Measurements from ENCODE around the gene GRAMD1B. TPM values are rescaled to one million over a fixed set of nuclear protein-coding genes. Genes with fewer than 3 reads are reported as not detected.

The GRAMD1B gene
- polyA plus RNA-seq, 1 donor = 9.5 TPM

DNA sequence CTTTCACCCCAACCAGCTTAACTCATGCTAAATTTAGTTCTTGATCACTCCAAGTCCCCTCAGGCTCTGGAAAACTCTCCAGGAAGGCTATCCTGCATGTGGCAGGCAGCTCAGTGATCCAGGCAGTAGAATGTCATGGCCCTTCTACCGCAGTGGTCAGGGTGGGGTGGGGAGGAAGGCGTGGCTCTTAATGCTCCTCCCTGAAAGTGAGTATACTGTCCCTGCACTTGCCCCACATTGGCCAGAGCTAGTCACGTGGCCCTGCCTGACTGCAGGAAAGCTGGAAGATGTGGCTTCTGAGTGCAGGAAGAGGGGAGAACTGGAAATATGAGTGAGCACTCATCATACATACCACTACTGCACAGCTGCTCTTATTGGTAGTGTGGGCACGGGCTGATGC, 102.1 kb downstream of the GRAMD1B start:
- DNase-seq (ENCODE audit: low read depth) = no peak

- no peak for DNase-seq (ENCODE audit: low read depth)
These were observed 105.3 kb downstream of the GRAMD1B start for GRCh38 chr11:123535401-123535800.

GRCh38 chr11:123536690-123537437, 106.8 kb downstream of the GRAMD1B start:
- no peak for DNase-seq (ENCODE audit: low read depth)

- no peak for DNase-seq (ENCODE audit: low read depth)
These were observed 107.7 kb downstream of the GRAMD1B start for GRCh38 chr11:123537726-123538125.

DNA sequence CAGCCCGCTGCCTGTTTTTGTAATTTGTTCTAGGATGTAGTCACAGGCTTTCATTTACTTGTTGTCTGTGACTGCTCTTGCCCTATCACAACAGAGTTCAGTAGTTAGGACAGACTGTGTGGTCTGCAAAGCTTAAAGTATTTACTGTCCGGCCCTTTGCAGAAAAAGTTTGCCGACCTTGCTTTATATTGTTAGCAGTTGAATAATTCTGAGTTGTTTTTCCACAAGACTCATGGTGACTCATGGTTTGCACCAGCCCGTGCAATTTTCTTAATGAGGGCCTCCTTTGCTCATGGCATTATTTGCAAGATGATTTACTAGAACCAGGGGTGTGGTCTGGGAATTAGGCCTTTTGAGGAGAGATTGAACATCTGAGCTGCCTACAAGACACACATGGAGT, 113.7 kb downstream of the GRAMD1B start:
- no peak for DNase-seq (ENCODE audit: low read depth)

GRCh38 chr11:123544631-123545375, 114.7 kb downstream of the GRAMD1B start:
- no peak for DNase-seq (ENCODE audit: low read depth)

GRCh38 chr11:123545726-123546270, 115.7 kb downstream of the GRAMD1B start:
- no peak for DNase-seq (ENCODE audit: low read depth)

DNA sequence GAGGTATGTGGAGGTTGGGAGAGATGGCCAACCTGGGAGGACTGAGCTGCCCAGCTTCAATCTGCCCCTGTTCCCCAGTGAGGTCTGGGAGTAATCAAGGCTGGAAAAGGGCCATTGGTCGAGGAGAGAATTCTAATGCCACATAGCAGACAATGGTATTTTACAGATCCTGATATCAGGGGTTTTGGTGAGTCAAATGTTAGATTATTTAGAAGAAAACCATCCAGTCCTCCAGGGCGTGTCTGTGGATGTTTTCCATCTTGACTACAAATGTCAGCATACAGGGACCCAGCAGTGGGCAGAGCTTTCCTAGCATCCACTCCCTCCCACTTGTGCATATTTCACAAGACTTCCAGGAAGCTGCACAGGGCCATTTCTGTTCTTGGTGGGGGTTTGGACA, 116.4 kb downstream of the GRAMD1B start:
- DNase-seq (ENCODE audit: low read depth) = no peak

DNA sequence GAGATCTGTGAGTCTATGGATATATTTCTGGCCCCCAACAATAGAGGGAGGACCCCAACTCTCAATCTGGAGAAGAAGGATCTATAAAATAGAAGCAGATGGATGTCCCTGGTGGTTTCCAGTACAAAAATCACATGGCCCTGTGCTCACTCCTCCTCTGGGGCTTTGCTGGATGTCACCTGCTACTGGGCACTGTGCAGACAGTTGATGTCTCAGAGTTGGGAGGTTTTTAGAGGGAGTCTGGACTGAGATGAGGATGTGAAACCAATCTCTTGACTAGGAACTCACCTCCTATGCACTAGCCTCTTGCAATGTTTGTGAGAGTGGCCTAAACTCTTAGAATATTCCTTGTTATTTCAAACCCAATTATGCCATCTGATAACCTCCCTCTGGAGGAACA, 117.1 kb downstream of the GRAMD1B start:
- DNase-seq (ENCODE audit: low read depth) = no peak

DNA sequence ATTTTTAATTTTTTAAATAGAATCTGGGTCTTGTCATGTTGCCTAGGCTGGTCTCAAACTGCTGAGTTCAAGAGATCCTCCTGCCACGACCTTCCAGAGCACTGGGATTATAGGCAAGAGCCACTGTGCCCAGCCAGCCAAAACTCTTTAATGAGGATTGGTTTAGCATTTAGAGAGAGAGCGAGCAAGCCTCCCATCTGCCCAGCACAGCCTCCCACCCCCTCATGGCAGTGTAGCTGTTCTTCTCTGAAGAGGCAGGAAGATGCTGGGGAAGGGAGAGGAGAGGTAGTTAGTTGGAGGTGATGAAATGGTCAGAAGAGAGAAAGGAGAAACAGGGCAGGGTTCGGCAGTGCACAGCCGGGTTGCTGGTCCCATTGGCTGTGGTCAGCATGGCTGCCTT, 118.7 kb downstream of the GRAMD1B start:
- DNase-seq (ENCODE audit: low read depth) = no peak

DNA sequence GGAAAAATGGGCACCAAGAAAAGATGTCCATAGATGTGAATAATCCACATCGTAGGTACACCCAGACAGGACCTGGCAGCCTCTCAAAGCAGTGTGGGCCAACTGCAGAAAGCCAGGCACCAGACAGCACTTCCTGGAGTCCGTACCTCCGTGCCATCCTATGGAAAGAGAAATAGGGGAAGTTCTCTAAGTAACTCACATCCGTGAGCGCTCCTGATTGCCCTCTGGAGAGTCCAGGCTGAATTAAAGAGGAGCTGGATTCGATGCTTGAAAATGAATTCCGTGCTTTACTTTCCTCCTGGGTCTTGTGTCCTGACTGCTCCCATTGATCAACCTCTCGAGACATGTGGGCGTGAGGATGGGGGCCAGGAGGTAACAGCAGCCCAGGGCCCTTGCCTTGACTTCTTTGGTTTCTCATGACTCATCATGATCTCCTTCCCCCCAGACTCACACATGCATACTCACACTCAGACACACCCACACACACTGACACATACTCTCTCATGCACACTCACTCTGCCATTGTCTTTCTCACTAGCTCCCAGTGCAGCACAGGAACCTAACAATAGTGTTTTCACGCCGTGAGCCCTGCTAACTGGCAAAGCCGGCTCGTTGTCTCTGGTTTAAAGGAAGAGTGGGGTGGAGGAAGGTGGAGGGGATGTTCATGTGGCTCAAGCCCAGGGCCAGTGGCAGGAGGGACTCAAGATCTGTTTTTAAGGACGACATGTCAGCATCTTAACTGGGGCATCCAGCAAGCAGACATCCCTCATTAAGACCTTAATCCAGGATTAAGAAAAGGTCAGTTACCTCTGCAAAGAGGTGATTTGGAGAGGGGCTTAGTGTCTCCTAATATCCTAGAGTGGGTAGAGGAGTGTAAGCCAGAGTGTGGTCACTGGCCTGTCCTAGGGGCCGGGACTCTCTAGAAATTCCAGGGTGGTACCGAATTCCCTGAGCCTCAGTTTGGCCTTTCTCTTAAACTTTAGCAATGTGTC, 120.2 kb downstream of the GRAMD1B start:
- DNase-seq (ENCODE audit: low read depth) = no peak

DNA sequence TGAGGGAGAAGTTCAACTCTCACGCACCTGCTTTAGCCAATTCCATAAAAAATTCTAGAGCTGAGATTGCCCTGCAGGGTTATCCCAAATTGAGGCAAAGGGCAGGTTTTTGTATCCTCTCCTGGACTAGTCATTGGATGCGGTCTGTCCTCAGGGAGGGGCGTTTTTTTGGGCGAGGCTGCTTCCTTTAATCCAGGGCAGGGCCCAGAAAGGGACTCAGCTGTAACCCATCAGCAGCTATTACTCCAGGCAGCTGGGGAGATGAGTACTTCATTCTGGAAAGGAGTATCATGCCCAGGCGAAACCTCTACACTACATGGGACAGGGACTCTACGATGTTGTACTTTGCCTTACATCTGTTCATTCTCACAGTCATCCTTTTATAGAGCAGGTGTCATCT, 121.0 kb downstream of the GRAMD1B start:
- DNase-seq (ENCODE audit: low read depth) = no peak

DNA sequence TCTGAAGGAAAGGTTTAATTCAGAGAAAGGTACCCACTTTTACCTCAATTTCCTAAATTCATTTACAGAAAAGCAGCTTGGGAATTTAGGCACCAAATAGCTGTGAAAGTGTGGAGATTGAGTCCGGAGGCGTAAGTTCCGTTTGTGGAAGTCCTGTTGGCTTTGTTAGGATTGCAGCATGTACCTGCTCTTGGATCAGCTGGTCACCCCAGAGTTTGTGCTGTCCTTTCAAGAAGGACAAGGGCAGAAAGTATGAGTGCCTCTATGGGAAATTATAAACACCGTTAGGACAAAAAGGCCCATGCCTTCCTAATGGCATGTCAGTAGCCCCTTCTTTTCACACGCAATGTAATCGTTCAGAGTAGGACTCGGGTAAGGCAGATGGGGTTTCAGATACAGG, 126.6 kb downstream of the GRAMD1B start:
- no peak for DNase-seq (ENCODE audit: low read depth)

- no peak for DNase-seq (ENCODE audit: low read depth)
These were observed 128.7 kb downstream of the GRAMD1B start for GRCh38 chr11:123558536-123559315.

GRCh38 chr11:123559523-123559955, 129.5 kb downstream of the GRAMD1B start:
- DNase-seq (ENCODE audit: low read depth) = no peak

GRCh38 chr11:123560006-123560405, 129.9 kb downstream of the GRAMD1B start:
- DNase-seq (ENCODE audit: low read depth) = no peak

- DNase-seq (ENCODE audit: low read depth) = no peak
These were observed 131.3 kb downstream of the GRAMD1B start for GRCh38 chr11:123561431-123561800.

- DNase-seq (ENCODE audit: low read depth) = no peak
These were observed 132.1 kb downstream of the GRAMD1B start for GRCh38 chr11:123562158-123562557.

DNA sequence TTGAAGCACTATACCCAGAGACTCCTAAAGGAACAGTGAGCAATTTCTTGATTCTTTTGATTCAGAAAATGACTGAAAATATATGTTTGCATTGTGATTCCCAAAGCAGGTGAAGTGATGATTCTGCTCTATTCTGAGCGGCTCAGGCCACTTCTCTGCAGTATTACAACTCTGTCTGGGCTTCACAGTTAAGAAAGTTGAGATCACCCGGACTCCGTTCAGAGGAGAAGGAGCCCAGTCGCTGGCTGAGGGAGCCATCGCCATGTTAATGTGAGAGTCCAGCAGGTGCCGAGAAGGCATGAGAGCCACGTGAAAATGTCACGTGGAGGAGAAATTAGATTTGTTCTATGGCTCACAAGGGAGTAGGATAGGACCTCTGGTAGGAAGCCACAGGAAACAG, 132.8 kb downstream of the GRAMD1B start:
- no peak for DNase-seq (ENCODE audit: low read depth)

GRCh38 chr11:123564221-123564620, 134.2 kb downstream of the GRAMD1B start:
- DNase-seq (ENCODE audit: low read depth) = no peak

- DNase-seq (ENCODE audit: low read depth) = no peak
These were observed 136.8 kb downstream of the GRAMD1B start for GRCh38 chr11:123566852-123567251.
